Endodermal cell (in vitro differentiated cells): ENCODE data around the gene JPT1. TPM values are rescaled to one million over a fixed set of nuclear protein-coding genes. Genes with fewer than 3 reads are reported as not detected.
A peak's percentile ranks its signal among the peaks of the same experiment; 100 is the strongest.

Experiments used
- DNase-seq: peaks from one replicate; pipeline ENCODE4 v3.0.0-alpha.2; 2017
- H3K27ac ChIP-seq: 2 replicates; pipeline ENCODE4 v1.5.1; 2013; ENCODE audit warnings: mild to moderate bottlenecking, low read depth, low read length, moderate library complexity
- H3K27me3 ChIP-seq: 2 replicates; pipeline ENCODE4 v1.6.1; 2013; ENCODE audit warnings: mild to moderate bottlenecking, low read length, moderate library complexity; ENCODE audit not compliant: insufficient read depth, control insufficient read depth, poor library complexity, severe bottlenecking
- H3K36me3 ChIP-seq: 2 replicates; pipeline ENCODE4 v1.7.0; 2013; ENCODE audit warnings: mild to moderate bottlenecking, low read length, moderate library complexity; ENCODE audit not compliant: control insufficient read depth, insufficient read depth
- H3K4me1 ChIP-seq: one replicate; pipeline ENCODE4 v1.7.0; 2013; ENCODE audit warnings: low read length; ENCODE audit not compliant: control insufficient read depth, insufficient read depth
- H3K4me3 ChIP-seq: 2 replicates; pipeline ENCODE4 v1.5.1; 2013; ENCODE audit warnings: mild to moderate bottlenecking, low read length, moderate library complexity
- H3K9ac ChIP-seq: 2 replicates; pipeline ENCODE4 v1.6.1; 2013; ENCODE audit warnings: mild to moderate bottlenecking, low read length, moderate library complexity; ENCODE audit not compliant: poor library complexity, severe bottlenecking; ENCODE audit errors: extremely low read depth
- H3K9me3 ChIP-seq: 2 replicates; pipeline ENCODE4 v1.6.1; 2013; ENCODE audit warnings: mild to moderate bottlenecking, low read length, moderate library complexity; ENCODE audit not compliant: control insufficient read depth
- H3K27ac Mint-ChIP-seq: 2 replicates; pipeline ENCODE4 v1.8.0; 2020; ENCODE audit warnings: mixed read lengths
- H3K27me3 Mint-ChIP-seq: 2 replicates; pipeline ENCODE4 v1.8.0; 2021; ENCODE audit warnings: mild to moderate bottlenecking, mixed read lengths; ENCODE audit not compliant: insufficient read depth
- H3K36me3 Mint-ChIP-seq: 2 replicates; pipeline ENCODE4 v1.8.0; 2020; ENCODE audit warnings: low read depth, mixed read lengths
- H3K4me1 Mint-ChIP-seq: 2 replicates; pipeline ENCODE4 v1.8.0; 2020; ENCODE audit warnings: mixed read lengths
- H3K4me3 Mint-ChIP-seq: 2 replicates; pipeline ENCODE4 v1.8.0; 2020; ENCODE audit warnings: mild to moderate bottlenecking, moderate library complexity, mixed read lengths
- H3K9me3 Mint-ChIP-seq: 2 replicates; pipeline ENCODE4 v1.8.0; 2020; ENCODE audit warnings: mild to moderate bottlenecking, mixed read lengths
- CTCF ChIP-seq: fragments of 200-600 bp; sonication (generic); conservative IDR thresholded peaks from 2 replicates; pipeline ENCODE4 v1.5.0; 2021; ENCODE audit warnings: antibody characterized with exemption, mild to moderate bottlenecking
- WGBS, 2 experiments: methylation state at CpG; one replicate each; pipeline versions ENCODE4 v1.1.5 to v1.1.7; 2013; ENCODE audit warnings: missing lambda C conversion rate in 2 of 2, mixed read lengths in 1 of 2; ENCODE audit not compliant: insufficient coverage in 1 of 2, insufficient read length in 1 of 2; 5-methylcytosine and 5-hydroxymethylcytosine counted together
- total RNA-seq, 2 donors: library from RNA; stranded (reverse); fragmentation: NEBNext Ultra II Directional in 1 of 2; extraction: Animal tissue kit (Norgen Biotek cat#: 25700) in 1 of 2; gene quantifications; 2 replicates in 1 of 2; 3 replicates in 1 of 2; pipeline ENCODE4 v1.2.1, GENCODE V29; 2021

JPT1 gene
- total RNA-seq, 2 donors from 2014 or later, result 148 to 156 TPM

- no peaks in the 10 kb centered on the region for H3K27me3 Mint-ChIP-seq
Observed at GRCh38 chr17:75110234-75110937, 43.9 kb downstream of the JPT1 start.

GRCh38 chr17:75109407-75110233 lies 44.7 kb downstream of the JPT1 start, which contains the start of gene ARMC7:
Gene ARMC7 (plus strand): TSS chr17:75109969. CDS start chr17:75110289, 320 bp downstream.
- Histone ChIP-seq H3K4me3 (peak within 1 kb of the TSS; percentile 91), H3K4me1 (peaks cover 19% of the 10 kb centered on the region), H3K9me3 (no peaks in the 10 kb centered on the region), H3K27ac (no peak within 1 kb of the TSS), H3K36me3 (peaks cover 15% of the 10 kb centered on the region), H3K9ac (peak within 1 kb of the TSS; percentile 70), H3K27me3 (no peaks in the 10 kb centered on the region)
- Mint-ChIP-seq H3K4me1 (peaks cover 32% of the 10 kb centered on the region), H3K4me3 (peak within 1 kb of the TSS; percentile 82), H3K9me3 (no peaks in the 10 kb centered on the region), H3K36me3 (peaks cover 36% of the 10 kb centered on the region), H3K27me3 (no peaks in the 10 kb centered on the region), H3K27ac (peak within 1 kb of the TSS; percentile 94)
- 2 to 3% methylated on average over 30 to 68 of the region's 68 CpGs for WGBS, 2 experiments
- no peak for TF ChIP-seq CTCF
- DNase-seq, result peak; percentile 99

More at GRCh38 chr17:75110234-75110937, 43.9 kb downstream of the JPT1 start:
- no peaks in the 10 kb centered on the region for H3K9me3 ChIP-seq
- Mint-ChIP-seq H3K4me3 (peak overlapping the region; percentile 82), H3K9me3 (no peaks in the 10 kb centered on the region), H3K4me1 (peaks cover 29% of the 10 kb centered on the region), H3K27ac (peak overlapping the region; percentile 92), H3K36me3 (peaks cover 38% of the 10 kb centered on the region)
- TF ChIP-seq CTCF, result no peak
- peaks cover 12% of the 10 kb centered on the region for H3K4me1 ChIP-seq
- no peaks in the 10 kb centered on the region for H3K27me3 ChIP-seq
- peak; percentile 90 for DNase-seq
- H3K9ac ChIP-seq, result peak overlapping the region; percentile 70
- WGBS, 2 experiments, result 29 to 41% methylated on average over 30 to 40 of the region's 40 CpGs
- H3K4me3 ChIP-seq, result peak overlapping the region; percentile 91
- peaks cover 22% of the 10 kb centered on the region for H3K36me3 ChIP-seq
- no peak overlapping the region for H3K27ac ChIP-seq

GRCh38 chr17:75109046-75109406 lies 45.3 kb downstream of the JPT1 start:
- H3K27ac Mint-ChIP-seq, result peak overlapping the region; percentile 63
- no peak for TF ChIP-seq CTCF
- H3K4me1 Mint-ChIP-seq, result peaks cover 26% of the 10 kb centered on the region
- WGBS, 2 experiments, result 20 to 29% methylated on average over 1 to 22 of the region's 22 CpGs
- peaks cover 31% of the 10 kb centered on the region for H3K36me3 Mint-ChIP-seq
- Histone ChIP-seq H3K4me1 (peaks cover 19% of the 10 kb centered on the region), H3K27ac (no peak overlapping the region), H3K9me3 (no peaks in the 10 kb centered on the region), H3K27me3 (no peaks in the 10 kb centered on the region), H3K9ac (peak overlapping the region; percentile 39), H3K4me3 (peak overlapping the region; percentile 91), H3K36me3 (peaks cover 10% of the 10 kb centered on the region)
- peak; percentile 85 for DNase-seq
- H3K9me3 Mint-ChIP-seq, result no peaks in the 10 kb centered on the region
- H3K27me3 Mint-ChIP-seq, result no peaks in the 10 kb centered on the region
- peak overlapping the region; percentile 82 for H3K4me3 Mint-ChIP-seq
